HG03060 (cell line): ENCODE measurements around the gene SIDT2.

Experiments used
- ATAC-seq: cut with Tn5 transposase; IDR thresholded peaks from one replicate; pipeline ENCODE4 v1.9.1; 2021; ENCODE audit warnings: low read depth, moderate number of reproducible peaks; ENCODE audit not compliant: unreplicated experiment

Gene SIDT2

DNA sequence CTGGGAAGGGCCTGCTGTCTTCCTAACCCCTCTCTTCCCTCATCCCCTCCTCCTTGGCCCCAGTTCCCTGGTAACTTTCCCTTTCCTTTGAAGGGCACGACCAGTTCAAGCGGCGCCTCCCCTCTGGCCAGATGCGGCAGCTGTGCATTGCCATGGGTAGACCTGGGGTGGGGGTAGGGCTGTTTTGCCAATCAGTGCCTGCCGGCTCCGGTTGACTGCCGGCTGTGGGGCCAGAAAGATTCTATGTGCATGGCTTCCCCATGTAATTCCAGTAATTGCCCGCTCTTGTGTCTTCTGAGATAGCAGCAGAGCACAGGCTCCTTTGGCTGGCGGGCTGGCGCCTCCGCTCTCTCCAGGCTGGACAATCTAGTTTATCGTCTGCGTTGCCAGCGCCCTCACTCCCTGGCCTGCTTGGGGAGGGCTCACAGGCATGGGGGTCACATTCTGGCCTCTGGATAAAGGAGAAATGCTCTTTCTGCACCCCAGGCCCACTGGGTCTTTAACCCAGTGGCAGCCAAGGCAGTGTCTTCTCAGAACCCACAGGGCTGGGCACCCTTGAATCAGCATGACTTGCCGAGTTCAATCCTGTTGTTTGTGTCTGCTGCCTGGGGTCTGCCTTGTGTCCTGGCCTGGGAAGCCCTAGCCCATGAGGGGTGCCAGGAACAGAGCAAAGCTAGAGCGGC lies 9.4 kb downstream of the SIDT2 start:
- ATAC-seq: no peak

DNA sequence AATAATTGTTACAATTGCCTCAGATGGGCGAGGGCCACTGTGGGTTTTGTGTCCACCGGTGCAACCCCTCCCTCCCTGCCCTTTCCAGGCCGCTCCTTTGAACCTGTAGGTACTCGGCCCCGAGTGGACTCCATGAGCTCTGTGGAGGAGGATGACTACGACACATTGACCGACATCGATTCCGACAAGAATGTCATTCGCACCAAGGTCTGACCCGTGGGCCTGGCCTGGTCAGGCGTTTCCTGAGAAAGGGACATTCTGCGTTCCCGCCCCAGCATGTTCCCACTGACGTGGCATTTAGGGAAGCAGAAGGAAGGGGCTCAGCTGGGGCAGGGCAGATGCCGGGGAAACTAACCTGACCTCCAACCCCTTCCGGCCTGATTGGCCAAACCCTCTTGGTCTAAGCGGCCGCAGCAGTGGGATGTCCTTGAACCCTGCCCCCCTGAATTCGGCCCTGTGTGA lies 10.1 kb downstream of the SIDT2 start:
- no peak for ATAC-seq

DNA sequence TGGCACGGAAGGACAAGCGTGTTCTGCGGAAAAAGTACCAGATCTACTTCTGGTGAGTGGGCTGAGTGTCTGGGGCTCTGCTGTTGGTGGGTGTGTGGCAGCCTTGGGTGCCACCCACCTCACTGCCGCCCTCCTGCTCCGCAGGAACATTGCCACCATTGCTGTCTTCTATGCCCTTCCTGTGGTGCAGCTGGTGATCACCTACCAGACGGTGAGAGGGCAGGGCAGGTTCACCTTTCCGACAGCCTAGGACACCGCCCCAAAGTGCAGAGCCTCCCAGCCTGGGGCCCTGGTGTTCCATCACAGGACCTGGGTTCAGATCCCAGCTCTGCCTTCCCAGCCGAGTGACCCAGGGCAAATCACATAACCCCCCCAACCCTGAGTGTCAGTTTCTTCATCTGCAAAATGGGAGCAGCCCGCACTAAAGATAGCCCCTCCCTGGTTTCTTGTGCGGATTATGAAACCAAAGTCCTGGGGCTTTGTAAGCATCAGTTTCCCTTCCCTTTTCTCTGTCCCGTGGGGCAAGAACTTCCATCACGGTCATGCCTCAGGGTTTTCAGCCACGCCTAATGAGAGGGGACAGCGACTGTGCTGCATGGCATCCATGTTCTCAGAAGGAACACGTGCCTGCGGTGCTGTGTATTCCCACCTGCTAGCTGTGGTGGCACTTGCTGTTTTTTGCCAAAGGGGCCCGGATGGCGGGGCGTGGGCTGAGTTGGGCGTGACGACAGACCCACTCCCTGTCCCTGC lies 10.8 kb downstream of the SIDT2 start:
- no peak for ATAC-seq

DNA sequence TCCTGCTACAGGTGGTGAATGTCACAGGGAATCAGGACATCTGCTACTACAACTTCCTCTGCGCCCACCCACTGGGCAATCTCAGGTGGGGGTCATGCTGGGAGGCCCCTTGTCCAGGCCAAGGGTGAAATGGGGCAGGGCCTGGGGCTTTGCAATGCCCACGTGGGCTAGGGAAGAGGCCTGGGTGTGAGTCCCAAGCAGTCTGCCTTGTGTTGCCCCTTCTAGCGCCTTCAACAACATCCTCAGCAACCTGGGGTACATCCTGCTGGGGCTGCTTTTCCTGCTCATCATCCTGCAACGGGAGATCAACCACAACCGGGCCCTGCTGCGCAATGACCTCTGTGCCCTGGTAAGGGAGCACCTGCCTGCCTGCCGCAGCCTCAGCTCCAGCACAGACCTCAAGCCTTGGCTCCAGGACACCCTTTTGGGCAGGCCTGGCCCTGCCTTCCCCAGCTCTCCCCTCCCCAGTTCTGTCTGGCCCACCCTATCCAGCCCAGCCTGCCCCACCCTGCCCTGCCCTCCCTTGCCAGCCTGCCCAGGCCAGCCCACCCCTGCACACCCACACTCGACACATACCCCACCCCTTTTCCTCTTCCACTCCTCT lies 11.5 kb downstream of the SIDT2 start:
- no peak for ATAC-seq

DNA sequence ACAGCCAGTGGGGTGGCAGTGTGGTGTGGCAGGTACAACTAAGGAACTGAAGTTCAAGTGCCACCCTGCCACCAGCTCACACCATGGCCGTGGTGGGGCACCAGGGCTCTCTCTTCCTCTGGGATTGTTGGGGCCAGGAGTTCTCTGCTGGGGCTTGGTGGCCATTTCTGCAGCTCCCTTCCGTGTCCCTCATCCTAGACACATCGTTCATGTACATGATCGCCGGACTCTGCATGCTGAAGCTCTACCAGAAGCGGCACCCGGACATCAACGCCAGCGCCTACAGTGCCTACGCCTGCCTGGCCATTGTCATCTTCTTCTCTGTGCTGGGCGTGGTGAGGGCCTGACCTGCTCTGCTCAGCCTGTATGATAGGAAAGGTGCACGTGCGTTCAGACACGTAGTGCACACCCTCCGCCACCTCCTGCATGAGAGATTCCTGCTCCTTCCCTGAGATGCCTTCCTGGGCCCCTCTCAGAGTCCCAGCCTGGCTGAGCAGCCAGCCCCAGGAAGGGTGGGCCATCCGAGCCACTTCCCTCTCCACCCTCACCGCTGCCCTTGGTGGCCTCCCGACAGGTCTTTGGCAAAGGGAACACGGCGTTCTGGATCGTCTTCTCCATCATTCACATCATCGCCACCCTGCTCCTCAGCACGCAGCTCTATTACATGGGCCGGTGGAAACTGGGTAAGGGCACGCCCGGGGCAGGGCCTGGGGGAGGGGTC lies 13.3 kb downstream of the SIDT2 start:
- no peak for ATAC-seq

DNA sequence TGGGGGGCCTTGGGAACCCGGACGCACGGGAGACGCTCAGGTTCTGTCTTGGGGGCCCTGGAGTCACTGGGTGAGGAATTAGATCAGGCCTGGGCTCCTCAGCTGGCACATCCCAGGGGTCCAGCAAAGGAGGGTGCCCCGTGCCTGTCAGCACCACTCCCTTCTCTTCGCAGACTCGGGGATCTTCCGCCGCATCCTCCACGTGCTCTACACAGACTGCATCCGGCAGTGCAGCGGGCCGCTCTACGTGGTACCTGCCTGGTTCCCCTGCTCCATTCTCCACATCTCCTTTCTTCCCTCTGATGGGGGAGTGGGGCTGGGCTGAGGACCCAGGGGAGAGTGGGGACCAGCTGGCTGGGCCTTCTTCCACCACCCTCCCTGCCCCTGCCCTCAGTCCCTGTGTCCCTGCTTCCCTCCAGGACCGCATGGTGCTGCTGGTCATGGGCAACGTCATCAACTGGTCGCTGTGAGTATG lies 13.9 kb downstream of the SIDT2 start:
- no peak for ATAC-seq

DNA sequence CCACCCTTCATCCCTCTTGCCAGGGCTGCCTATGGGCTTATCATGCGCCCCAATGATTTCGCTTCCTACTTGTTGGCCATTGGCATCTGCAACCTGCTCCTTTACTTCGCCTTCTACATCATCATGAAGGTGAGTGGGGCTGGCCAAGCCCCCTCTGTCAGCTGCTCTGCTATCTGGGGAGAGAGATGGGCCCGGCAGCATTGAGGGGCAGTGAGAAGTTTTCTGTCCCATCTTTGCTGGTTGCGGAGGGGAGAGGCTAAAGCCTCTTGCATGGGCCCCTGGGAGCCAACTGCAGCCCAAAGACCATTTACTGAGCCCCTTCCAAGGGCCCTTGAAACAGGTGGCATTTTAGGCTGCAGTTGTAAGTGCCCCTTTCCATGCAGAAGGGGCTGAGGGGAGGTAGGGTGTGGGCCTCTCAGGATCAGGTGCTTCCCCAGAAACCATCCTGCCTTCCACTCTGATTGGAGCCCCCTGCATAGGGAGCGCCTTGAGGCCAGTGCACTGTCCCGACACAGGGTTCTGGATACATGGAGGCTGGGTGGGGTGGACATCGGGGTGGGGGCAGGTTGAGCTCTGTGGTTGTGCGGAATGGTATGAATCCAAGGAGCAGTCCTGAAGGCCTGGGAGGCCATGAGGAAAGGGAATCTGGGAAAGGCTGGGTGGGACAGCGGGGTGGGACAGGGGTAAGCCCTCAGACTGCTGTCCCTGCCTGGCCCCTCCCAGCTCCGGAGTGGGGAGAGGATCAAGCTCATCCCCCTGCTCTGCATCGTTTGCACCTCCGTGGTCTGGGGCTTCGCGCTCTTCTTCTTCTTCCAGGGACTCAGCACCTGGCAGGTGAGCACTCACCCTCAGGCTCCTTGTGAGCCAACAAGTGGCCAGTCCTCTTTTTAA lies 14.8 kb downstream of the SIDT2 start:
- no peak for ATAC-seq

DNA sequence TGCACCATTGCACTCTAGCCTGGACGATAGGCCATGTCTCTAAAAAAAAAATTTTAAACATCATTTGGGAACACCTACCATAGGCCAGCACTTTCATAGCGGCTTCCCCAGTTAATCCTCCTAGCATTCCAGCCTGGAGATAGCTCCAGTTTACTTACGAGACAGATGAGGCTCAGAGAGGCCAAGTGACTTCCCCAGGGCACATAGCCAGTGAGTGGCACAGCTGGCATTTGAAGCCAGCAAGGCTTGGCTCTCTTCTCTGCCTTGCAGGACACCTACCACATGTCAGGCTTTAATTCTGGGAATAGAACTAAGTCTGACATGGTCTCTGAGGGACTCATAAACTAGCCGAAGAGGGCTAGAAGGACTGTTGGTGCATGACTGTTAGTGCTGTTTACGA lies 15.7 kb downstream of the SIDT2 start:
- ATAC-seq: no peak

DNA sequence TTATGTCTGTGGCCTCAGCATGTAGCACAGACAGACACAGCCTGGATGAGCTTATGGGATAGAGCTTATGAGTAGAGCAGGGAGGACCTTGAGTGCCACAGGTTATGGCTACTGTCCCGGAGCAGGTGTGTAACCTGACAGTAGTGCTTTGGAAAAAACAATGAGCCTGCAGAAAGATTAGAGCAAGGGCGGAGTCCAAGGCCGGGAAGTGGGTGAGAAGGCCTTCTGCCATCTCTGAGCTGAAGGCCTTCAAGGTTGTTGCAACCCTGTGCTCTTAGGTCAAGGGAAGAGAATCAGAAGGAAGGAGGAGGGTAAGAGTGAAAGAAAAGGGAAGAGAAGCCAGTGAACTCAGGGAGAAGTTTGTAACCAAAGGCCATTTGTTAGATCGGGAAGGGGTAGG lies 16.7 kb downstream of the SIDT2 start:
- no peak for ATAC-seq

DNA sequence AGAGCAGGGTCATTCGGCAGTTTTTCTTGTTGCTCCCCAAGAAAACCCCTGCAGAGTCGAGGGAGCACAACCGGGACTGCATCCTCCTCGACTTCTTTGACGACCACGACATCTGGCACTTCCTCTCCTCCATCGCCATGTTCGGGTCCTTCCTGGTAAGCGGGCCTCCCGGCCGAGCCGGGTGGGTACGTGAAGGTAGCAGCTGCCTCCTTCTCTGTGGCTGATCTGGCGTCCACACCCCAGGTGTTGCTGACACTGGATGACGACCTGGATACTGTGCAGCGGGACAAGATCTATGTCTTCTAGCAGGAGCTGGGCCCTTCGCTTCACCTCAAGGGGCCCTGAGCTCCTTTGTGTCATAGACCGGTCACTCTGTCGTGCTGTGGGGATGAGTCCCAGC lies 17.2 kb downstream of the SIDT2 start:
- no peak for ATAC-seq

DNA sequence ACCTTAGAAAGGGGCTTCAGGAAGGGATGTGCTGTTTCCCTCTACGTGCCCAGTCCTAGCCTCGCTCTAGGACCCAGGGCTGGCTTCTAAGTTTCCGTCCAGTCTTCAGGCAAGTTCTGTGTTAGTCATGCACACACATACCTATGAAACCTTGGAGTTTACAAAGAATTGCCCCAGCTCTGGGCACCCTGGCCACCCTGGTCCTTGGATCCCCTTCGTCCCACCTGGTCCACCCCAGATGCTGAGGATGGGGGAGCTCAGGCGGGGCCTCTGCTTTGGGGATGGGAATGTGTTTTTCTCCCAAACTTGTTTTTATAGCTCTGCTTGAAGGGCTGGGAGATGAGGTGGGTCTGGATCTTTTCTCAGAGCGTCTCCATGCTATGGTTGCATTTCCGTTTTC lies 18.5 kb downstream of the SIDT2 start:
- no peak for ATAC-seq

DNA sequence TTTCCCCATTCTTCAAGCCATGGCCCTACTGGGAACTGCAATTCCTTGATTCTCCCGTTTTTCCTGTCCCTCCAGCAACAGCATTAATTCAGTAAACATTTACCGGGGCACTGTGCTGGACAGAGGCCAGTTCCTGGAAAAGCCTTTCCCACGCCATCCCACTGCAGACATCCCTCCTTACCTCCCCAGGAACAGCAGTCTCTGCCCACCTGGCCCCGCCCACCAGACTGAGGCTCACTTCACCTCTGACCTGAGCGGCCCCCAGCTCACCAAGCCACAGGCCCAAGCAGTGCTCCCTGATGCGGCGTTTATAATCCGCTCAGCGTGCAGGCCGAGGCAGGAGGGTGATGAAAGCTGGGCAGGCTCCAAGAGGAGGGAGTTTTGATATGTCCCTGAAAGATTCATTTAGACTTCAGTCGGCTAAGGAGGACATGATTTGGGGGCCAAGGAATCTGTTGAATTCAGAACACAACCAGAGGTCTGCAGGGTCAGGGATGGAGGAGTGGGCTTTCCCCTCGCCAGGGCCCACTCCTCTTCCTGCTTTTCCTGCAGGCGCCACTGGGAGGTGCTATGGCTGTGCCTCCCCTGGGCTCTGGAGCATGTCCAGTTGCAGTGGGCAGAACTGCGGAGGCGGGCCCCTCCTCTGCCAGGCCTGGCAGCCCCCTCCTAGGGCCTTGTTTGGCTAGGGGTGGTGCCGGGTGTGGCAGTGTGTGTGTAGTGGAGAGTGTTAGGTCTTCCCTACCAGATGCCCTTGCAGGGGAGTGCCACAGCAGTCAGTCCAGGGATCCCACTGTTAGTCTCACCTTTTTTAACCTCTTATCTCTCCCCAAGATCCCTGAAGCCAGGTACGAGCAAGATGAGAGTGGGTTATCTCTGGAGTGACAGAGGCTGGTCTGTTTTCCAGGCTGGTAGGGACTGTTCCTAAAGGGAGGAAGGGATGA lies 19.2 kb downstream of the SIDT2 start:
- no peak for ATAC-seq

DNA sequence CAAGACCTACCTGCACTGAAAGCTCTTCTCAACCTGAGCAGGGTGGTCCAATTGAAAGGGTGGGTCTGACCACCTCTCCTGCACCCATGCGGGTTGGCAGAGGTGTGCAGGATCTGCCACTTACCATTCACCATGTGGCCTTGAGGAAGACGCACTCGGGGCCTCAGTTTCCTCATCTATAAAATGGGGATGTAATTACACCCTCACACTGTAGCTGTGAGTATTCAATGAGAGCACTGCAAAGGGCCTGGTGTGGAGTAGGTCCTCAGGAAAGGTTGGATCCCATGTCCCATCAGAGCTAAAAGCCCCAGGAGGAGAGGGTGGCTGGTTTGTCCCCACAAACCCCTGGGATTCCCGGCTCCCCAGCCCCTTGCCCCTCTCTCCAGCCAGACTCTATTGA lies 20.1 kb downstream of the SIDT2 start:
- no peak for ATAC-seq

DNA sequence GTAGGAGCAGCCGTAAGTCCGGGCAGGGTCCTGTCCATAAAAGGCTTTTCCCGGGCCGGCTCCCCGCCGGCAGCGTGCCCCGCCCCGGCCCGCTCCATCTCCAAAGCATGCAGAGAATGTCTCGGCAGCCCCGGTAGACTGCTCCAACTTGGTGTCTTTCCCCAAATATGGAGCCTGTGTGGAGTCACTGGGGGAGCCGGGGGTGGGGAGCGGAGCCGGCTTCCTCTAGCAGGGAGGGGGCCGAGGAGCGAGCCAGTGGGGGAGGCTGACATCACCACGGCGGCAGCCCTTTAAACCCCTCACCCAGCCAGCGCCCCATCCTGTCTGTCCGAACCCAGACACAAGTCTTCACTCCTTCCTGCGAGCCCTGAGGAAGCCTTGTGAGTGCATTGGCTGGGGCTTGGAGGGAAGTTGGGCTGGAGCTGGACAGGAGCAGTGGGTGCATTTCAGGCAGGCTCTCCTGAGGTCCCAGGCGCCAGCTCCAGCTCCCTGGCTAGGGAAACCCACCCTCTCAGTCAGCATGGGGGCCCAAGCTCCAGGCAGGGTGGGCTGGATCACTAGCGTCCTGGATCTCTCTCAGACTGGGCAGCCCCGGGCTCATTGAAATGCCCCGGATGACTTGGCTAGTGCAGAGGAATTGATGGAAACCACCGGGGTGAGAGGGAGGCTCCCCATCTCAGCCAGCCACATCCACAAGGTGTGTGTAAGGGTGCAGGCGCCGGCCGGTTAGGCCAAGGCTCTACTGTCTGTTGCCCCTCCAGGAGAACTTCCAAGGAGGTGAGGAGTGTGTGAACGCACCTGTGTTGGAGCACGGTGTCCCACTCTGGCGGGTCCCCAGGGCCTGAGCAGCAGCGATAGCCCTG lies 20.7 kb downstream of the SIDT2 start, which contains the start of gene TAGLN:
TAGLN (plus strand) TSS at position 318 of the 863 bp plus-strand sequence. CDS start 3,644 bp downstream, outside the sequence.
- ATAC-seq: no peak

DNA sequence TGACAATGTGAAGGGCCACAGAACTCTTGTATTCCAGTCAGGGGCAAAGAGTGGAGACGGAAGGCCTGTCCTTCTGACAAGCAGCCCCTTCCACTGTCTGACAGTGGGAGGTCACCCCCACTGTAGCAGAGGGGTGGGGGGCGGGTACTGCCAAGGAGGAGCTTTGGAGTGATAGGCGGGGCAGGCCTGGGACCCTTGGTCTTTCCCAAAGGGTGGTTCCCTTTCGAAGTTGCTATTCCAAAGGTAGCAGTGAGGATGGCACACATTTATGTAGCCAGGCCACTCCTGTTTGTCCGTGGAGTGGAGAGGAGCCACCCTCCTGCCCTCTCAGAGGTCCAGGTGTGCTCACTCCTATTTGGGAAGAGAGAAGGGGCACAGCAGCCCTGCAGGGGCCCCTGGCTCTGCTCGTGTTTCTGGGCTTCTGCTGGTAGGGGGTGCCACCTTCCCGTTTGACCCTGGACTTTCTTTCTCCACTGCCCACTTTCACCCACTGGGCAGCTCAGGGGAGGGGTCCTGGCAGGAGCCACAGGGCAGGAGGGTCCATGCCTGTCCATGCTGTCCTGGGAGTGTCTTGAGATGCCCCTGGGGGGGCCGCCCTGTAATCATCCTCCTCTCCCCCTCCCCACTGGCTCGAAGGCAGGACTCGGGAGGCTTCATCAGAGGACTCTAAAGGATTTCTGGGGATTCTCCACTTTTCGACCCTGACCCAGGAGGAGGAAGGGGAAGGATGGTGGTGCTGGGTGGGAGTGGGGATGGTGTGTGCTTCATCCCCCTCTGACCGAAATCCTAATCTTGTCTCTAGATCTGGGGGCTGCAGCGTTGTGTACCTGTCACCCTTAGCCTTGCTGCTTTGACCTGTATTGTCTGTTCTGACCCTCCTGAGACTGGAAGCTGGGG lies 21.6 kb downstream of the SIDT2 start:
- ATAC-seq: no peak

DNA sequence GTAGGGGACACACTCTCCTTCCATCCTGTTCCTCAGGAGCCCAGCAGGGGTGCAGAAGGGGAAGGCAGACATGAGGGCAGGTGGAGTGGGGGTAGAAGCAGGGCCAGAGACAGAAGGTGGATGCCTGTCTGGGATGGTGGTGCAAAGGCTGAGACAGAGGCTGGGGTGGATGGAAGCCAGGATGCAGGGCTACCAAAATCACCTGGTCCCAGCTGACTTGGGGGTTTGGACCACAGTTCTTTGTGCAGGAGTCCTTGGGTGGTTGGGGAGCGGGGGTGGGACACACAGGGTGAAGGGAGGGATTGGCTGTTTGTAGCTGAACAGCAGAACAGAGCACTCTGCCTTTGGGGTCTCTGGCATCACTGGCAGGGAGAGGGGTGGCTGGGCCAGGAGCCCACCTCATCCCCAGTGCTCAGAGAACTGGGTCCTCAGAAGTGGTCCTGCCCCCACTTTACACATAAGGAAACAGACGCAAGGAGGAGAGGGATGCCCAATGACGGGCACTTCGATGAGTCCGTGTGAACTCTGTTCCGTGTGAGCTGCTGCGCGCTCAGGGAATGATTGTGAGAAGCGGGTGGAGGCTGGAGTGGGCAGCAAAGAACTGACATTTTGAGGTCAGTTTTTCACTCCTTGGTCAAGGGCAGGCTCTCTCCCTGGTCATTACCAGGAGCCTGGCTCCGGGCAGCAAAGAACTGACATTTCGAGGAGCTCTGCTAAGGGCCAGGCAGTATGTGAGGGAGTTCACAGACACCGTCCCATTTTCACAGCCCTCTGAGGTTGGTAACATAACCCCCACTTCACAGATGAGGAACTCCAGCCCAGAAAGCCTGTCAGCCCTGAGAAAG lies 22.5 kb downstream of the SIDT2 start:
- no peak for ATAC-seq
